Lower leg skin (tissue), 4 donors: ENCODE measurements around the gene ARMH1. TPM values are rescaled to one million over a fixed set of nuclear protein-coding genes. Genes with fewer than 3 reads are reported as not detected.

Source experiments
- DNase-seq, 2 donors: peaks; one replicate each; pipeline ENCODE4 v3.0.0-alpha.2; 2019; ENCODE audit warnings: low spot score in 2 of 2
- H3K4me3 ChIP-seq: fragments of 200-600 bp; sonication (generic); 2 replicates; pipeline ENCODE4 v1.5.1; 2017; ENCODE audit warnings: mild to moderate bottlenecking, low read depth; ENCODE audit not compliant: poor library complexity, severe bottlenecking
- CTCF ChIP-seq, 3 donors: fragments of 450-650 bp; IDR thresholded peaks; one replicate each; pipeline ENCODE4 v1.5.1; 2016; ENCODE audit warnings: antibody characterized with exemption in 3 of 3, mild to moderate bottlenecking in 3 of 3, moderate library complexity in 2 of 3
- POLR2A ChIP-seq, 2 donors: fragments of 450-650 bp; IDR thresholded peaks; one replicate each; pipeline ENCODE4 v1.6.1; 2016 to 2017; ENCODE audit warnings: antibody characterized with exemption in 2 of 2, mild to moderate bottlenecking in 1 of 2, moderate library complexity in 1 of 2
- WGBS, 2 donors: methylation state at CpG; one replicate each; pipeline ENCODE4 v1.1.5; 2018; 5-methylcytosine and 5-hydroxymethylcytosine counted together
- intact Hi-C: fragments of 100-400 bp; cut with DNase I; formaldehyde crosslinking; loops from one replicate; pipeline ENCODE4 v1.15.0; 2023; ENCODE audit warnings: low total_unique reads
- total RNA-seq, 4 donors: library from RNA; depleted of rRNA; stranded (reverse); fragments of >200 nt; gene quantifications; one replicate each; pipeline ENCODE4 v1.1.0, GENCODE V29; 2016

The ARMH1 gene
- total RNA-seq, 4 donors from 2014 or later: 2.7 TPM; not detected in 3

GRCh38 chr1:44721485-44722361, 47.2 kb downstream of the ARMH1 start:
- no peak for TF ChIP-seq CTCF (IDR thresholded peaks at IDR 0.05)
- TF ChIP-seq POLR2A (IDR thresholded peaks at IDR 0.05): peak in 1 of 2 donors; percentile 48
- intact Hi-C loops: no loop called here
- H3K4me3 ChIP-seq: no peak overlapping the region
- 44 to 58% methylated on average over 14 of the region's 14 CpGs for WGBS, 2 donors
- DNase-seq: no peak

- WGBS, 2 donors: 74 to 79% methylated on average over 9 of the region's 9 CpGs
- TF ChIP-seq CTCF (IDR thresholded peaks at IDR 0.05) (no peak), POLR2A (IDR thresholded peaks at IDR 0.05) (no peak)
- no peak for DNase-seq
- intact Hi-C loops: no loop called here
- H3K4me3 ChIP-seq: no peak overlapping the region
Measured at GRCh38 chr1:44723064-44723463, 48.5 kb downstream of the ARMH1 start.

GRCh38 chr1:44723496-44724295, 49.2 kb downstream of the ARMH1 start:
- H3K4me3 ChIP-seq: no peak overlapping the region
- 81 to 87% methylated on average over 24 to 28 of the region's 28 CpGs for WGBS, 2 donors
- DNase-seq: no peak
- TF ChIP-seq POLR2A (IDR thresholded peaks at IDR 0.05) (no peak), CTCF (IDR thresholded peaks at IDR 0.05) (no peak)
- intact Hi-C loops: no loop called here

- no peak overlapping the region for H3K4me3 ChIP-seq
- no peak for TF ChIP-seq POLR2A (IDR thresholded peaks at IDR 0.05)
- WGBS, 2 donors: 80 to 86% methylated on average over 13 to 57 of the region's 64 CpGs
- intact Hi-C loops: no loop called here
- no peak for DNase-seq
Measured at GRCh38 chr1:44724296-44724954, 49.9 kb downstream of the ARMH1 start.

GRCh38 chr1:44724955-44725698, 50.6 kb downstream of the ARMH1 start:
- TF ChIP-seq POLR2A (IDR thresholded peaks at IDR 0.05): no peak
- TF ChIP-seq CTCF (IDR thresholded peaks at IDR 0.05): no peak
- no peak overlapping the region for H3K4me3 ChIP-seq
- intact Hi-C loops: no loop called here
- WGBS, 2 donors: 87 to 91% methylated on average over 27 of the region's 27 CpGs
- DNase-seq: no peak
